HAP-1 (cell line): Measurements from ENCODE around the gene HOXB6.

Experiments
- DNase-seq, 2 experiments: peaks; one replicate each; pipeline ENCODE4 v3.0.0-alpha.2; 2016 to 2020; ENCODE audit warnings: low spot score in 2 of 2
- H3K27me3 ChIP-seq: fragments of 250-450 bp; sonication (Bioruptor Pico); 2 replicates; pipeline ENCODE4 v1.5.1; 2020; ENCODE audit warnings: low read depth, mild to moderate bottlenecking, moderate library complexity
- H3K36me3 ChIP-seq: fragments of 250-450 bp; sonication (Bioruptor Pico); replicated peaks from 2 replicates; pipeline ENCODE4 v1.5.1; 2020; ENCODE audit warnings: mild to moderate bottlenecking
- H3K4me1 ChIP-seq: fragments of 250-450 bp; sonication (Bioruptor Pico); 2 replicates; pipeline ENCODE4 v1.5.1; 2020; ENCODE audit warnings: mild to moderate bottlenecking
- H3K4me3 ChIP-seq: fragments of 250-450 bp; sonication (Bioruptor Pico); 2 replicates; pipeline ENCODE4 v1.5.1; 2020; ENCODE audit warnings: mild to moderate bottlenecking, moderate library complexity
- H3K9me3 ChIP-seq: fragments of 250-450 bp; sonication (Bioruptor Pico); 2 replicates; pipeline ENCODE4 v1.5.1; 2020; ENCODE audit warnings: mild to moderate bottlenecking, moderate library complexity
- in situ Hi-C: fragments of 300-500 bp; cut with MboI; formaldehyde crosslinking; loops from 3 replicates; pipeline ENCODE4 v1.14.3; 2020; ENCODE audit warnings: low sequenced_read_pairs, inconsistent platforms, mixed read lengths

HOXB6 gene

GRCh38 chr17:48621410-48622392 is 16.9 kb upstream of the HOXB6 start:
- Histone ChIP-seq H3K27me3 (peaks cover 88% of the 10 kb centered on the region), H3K9me3 (no peaks in the 10 kb centered on the region), H3K4me1 (no peaks in the 10 kb centered on the region; the same call in 1 of the 2 replicates), H3K4me3 (no peak overlapping the region), H3K36me3 (no peaks in the 10 kb centered on the region)
- in situ Hi-C loops = loop anchor here (5.0 kb wide), 1 partner anchor 594 kb away; no protein-coding TSS in a partner anchor
- DNase-seq = no peak

- in situ Hi-C loops = loop anchor here (5.0 kb wide), 1 partner anchor 593 kb away; no protein-coding TSS in a partner anchor
- H3K4me3 ChIP-seq = no peak overlapping the region
These were observed 15.8 kb upstream of the HOXB6 start for GRCh38 chr17:48620461-48621139.

GRCh38 chr17:48619826-48620449 is 15.2 kb upstream of the HOXB6 start:
- Histone ChIP-seq H3K9me3 (no peaks in the 10 kb centered on the region), H3K27me3 (peaks cover 92% of the 10 kb centered on the region), H3K36me3 (no peaks in the 10 kb centered on the region), H3K4me1 (no peaks in the 10 kb centered on the region; the same call in 1 of the 2 replicates), H3K4me3 (no peak overlapping the region)
- DNase-seq = no peak
- in situ Hi-C loops = loop anchor here (5.0 kb wide), 1 partner anchor 593 kb away; no protein-coding TSS in a partner anchor

More at GRCh38 chr17:48620461-48621139, 15.8 kb upstream of the HOXB6 start:
- no peaks in the 10 kb centered on the region for H3K9me3 ChIP-seq
- peaks cover 92% of the 10 kb centered on the region for H3K27me3 ChIP-seq
- H3K4me1 ChIP-seq = no peaks in the 10 kb centered on the region; the same call in 1 of the 2 replicates
- no peaks in the 10 kb centered on the region for H3K36me3 ChIP-seq
- no peak for DNase-seq

- DNase-seq = peak; percentile 84 to 90
- peaks cover 89% of the 10 kb centered on the region for H3K27me3 ChIP-seq
- in situ Hi-C loops = no loop called here
- peak overlapping the region; percentile 15 for H3K4me3 ChIP-seq
- H3K4me1 ChIP-seq = no peaks in the 10 kb centered on the region; the same call in 1 of the 2 replicates
- H3K36me3 ChIP-seq = no peaks in the 10 kb centered on the region
- H3K9me3 ChIP-seq = no peaks in the 10 kb centered on the region
These were observed 13.6 kb upstream of the HOXB6 start for GRCh38 chr17:48618256-48618896.

- in situ Hi-C loops = no loop called here
- H3K27me3 ChIP-seq = peaks cover 82% of the 10 kb centered on the region
- no peaks in the 10 kb centered on the region for H3K9me3 ChIP-seq
- H3K4me1 ChIP-seq = no peaks in the 10 kb centered on the region; the same call in 1 of the 2 replicates
- no peak overlapping the region for H3K4me3 ChIP-seq
- H3K36me3 ChIP-seq = no peaks in the 10 kb centered on the region
- DNase-seq = no peak
These were observed 12.9 kb upstream of the HOXB6 start for GRCh38 chr17:48617471-48618255.

- peaks cover under 1% of the 10 kb centered on the region; the same call in 1 of the 2 replicates for H3K4me1 ChIP-seq
- no peak for DNase-seq
- no peaks in the 10 kb centered on the region for H3K36me3 ChIP-seq
- peaks cover 74% of the 10 kb centered on the region for H3K27me3 ChIP-seq
- in situ Hi-C loops = no loop called here
- H3K9me3 ChIP-seq = no peaks in the 10 kb centered on the region
- no peak overlapping the region for H3K4me3 ChIP-seq
These were observed 12.1 kb upstream of the HOXB6 start for GRCh38 chr17:48616717-48617470.

- Histone ChIP-seq H3K4me3 (no peak overlapping the region), H3K27me3 (peaks cover 68% of the 10 kb centered on the region), H3K9me3 (no peaks in the 10 kb centered on the region), H3K36me3 (no peaks in the 10 kb centered on the region), H3K4me1 (peaks cover 2% of the 10 kb centered on the region; the same call in 1 of the 2 replicates)
- in situ Hi-C loops = no loop called here
- DNase-seq = no peak
These were observed 11.4 kb upstream of the HOXB6 start for GRCh38 chr17:48615963-48616716.

- in situ Hi-C loops = no loop called here
These were observed 10.5 kb upstream of the HOXB6 start, which contains the start of gene HOXB8 for GRCh38 chr17:48615047-48615962. HOXB8 (minus strand) TSS chr17:48615292; CDS start chr17:48614704, 588 bp downstream.

GRCh38 chr17:48613862-48614694 is 9.3 kb upstream of the HOXB6 start:
- Histone ChIP-seq H3K4me3 (no peak overlapping the region), H3K4me1 (peaks cover 2% of the 10 kb centered on the region; the same call in 1 of the 2 replicates)

More at GRCh38 chr17:48615047-48615962, 10.5 kb upstream of the HOXB6 start, which contains the start of gene HOXB8:
- H3K27me3 ChIP-seq = peaks cover 64% of the 10 kb centered on the region
- H3K36me3 ChIP-seq = no peaks in the 10 kb centered on the region
- H3K4me1 ChIP-seq = peaks cover 2% of the 10 kb centered on the region; the same call in 1 of the 2 replicates
- no peak for DNase-seq
- H3K9me3 ChIP-seq = no peaks in the 10 kb centered on the region
- H3K4me3 ChIP-seq = no peak within 1 kb of the TSS

More at GRCh38 chr17:48613862-48614694, 9.3 kb upstream of the HOXB6 start:
- Histone ChIP-seq H3K27me3 (peaks cover 53% of the 10 kb centered on the region), H3K9me3 (no peaks in the 10 kb centered on the region), H3K36me3 (no peaks in the 10 kb centered on the region)
- DNase-seq = no peak
- in situ Hi-C loops = no loop called here
